Neuronal stem cell (in vitro differentiated cells): Measurements from ENCODE around the gene WHAMM.

Experiments used
- DNase-seq: peaks from one replicate; pipeline ENCODE4 v3.0.0-alpha.2; 2013; ENCODE audit warnings: low spot score
- H2AFZ ChIP-seq: one replicate; pipeline ENCODE4 v1.6.1; 2013; ENCODE audit warnings: mild to moderate bottlenecking, low read length, inconsistent platforms
- H2AK5ac ChIP-seq: 2 replicates; pipeline ENCODE4 v1.6.1; 2013; ENCODE audit warnings: low read depth, mild to moderate bottlenecking, inconsistent platforms, low read length, moderate library complexity, mixed read lengths
- H2BK120ac ChIP-seq: 2 replicates; pipeline ENCODE4 v1.6.1; 2013; ENCODE audit warnings: low read depth, mild to moderate bottlenecking, inconsistent platforms, low read length, moderate library complexity, mixed read lengths
- H2BK12ac ChIP-seq: one replicate; pipeline ENCODE4 v1.6.1; 2013; ENCODE audit warnings: low read length, inconsistent platforms
- H2BK15ac ChIP-seq: 2 replicates; pipeline ENCODE4 v1.6.1; 2013; ENCODE audit warnings: mild to moderate bottlenecking, low read length, inconsistent platforms, mixed read lengths
- H2BK5ac ChIP-seq: one replicate; pipeline ENCODE4 v1.6.1; 2013; ENCODE audit warnings: inconsistent platforms, mild to moderate bottlenecking, low read length, moderate library complexity
- H3K14ac ChIP-seq: one replicate; pipeline ENCODE4 v1.6.1; 2013; ENCODE audit warnings: low read length, inconsistent platforms
- H3K18ac ChIP-seq: 2 replicates; pipeline ENCODE4 v1.6.1; 2013; ENCODE audit warnings: low read length, inconsistent platforms
- H3K23ac ChIP-seq: 2 replicates; pipeline ENCODE4 v1.6.1; 2013; ENCODE audit warnings: low read depth, mild to moderate bottlenecking, mixed read lengths, low read length, inconsistent platforms; ENCODE audit not compliant: poor library complexity
- H3K27ac ChIP-seq: replicated peaks from 3 replicates; pipeline ENCODE4 v1.5.1; 2013; ENCODE audit warnings: low read length, inconsistent platforms
- H3K27me3 ChIP-seq, 3 experiments: 2 replicates each; pipeline ENCODE4 v1.6.1; 2013; ENCODE audit warnings: low read length in 3 of 3, mild to moderate bottlenecking in 2 of 3, inconsistent platforms in 1 of 3, low read depth in 1 of 3, mixed read lengths in 1 of 3, moderate library complexity in 1 of 3; ENCODE audit not compliant: control insufficient read depth in 3 of 3, insufficient read depth in 3 of 3
- H3K36me3 ChIP-seq, 2 donors: replicated peaks in 1 of 2; 2 replicates each; pipeline ENCODE4 v1.6.1; 2013; ENCODE audit warnings: low read length in 2 of 2; ENCODE audit not compliant: control insufficient read depth in 2 of 2, insufficient read depth in 2 of 2
- H3K4ac ChIP-seq: 2 replicates; pipeline ENCODE4 v1.6.1; 2013; ENCODE audit warnings: inconsistent platforms, mild to moderate bottlenecking, low read length, moderate library complexity
- H3K4me1 ChIP-seq, 2 donors: 1 replicate in 1 of 2; 2 replicates in 1 of 2; pipeline ENCODE4 v1.6.1; 2013; ENCODE audit warnings: low read length in 2 of 2, low read depth in 1 of 2; ENCODE audit not compliant: control insufficient read depth in 2 of 2, insufficient read depth in 1 of 2
- H3K4me2 ChIP-seq: one replicate; pipeline ENCODE4 v1.6.1; 2013; ENCODE audit warnings: mild to moderate bottlenecking, low read length, inconsistent platforms; ENCODE audit not compliant: insufficient read depth, poor library complexity, severe bottlenecking
- H3K4me3 ChIP-seq, 2 donors: 2 replicates each; pipeline ENCODE4 v1.5.1; 2013; ENCODE audit warnings: low read length in 2 of 2, mild to moderate bottlenecking in 2 of 2, inconsistent platforms in 1 of 2, moderate library complexity in 1 of 2
- H3K79me1 ChIP-seq: one replicate; pipeline ENCODE4 v1.6.1; 2013; ENCODE audit warnings: low read depth, mild to moderate bottlenecking, inconsistent platforms, low read length, moderate library complexity
- H3K9ac ChIP-seq: one replicate; pipeline ENCODE4 v1.6.1; 2013; ENCODE audit warnings: mild to moderate bottlenecking, low read depth, low read length, inconsistent platforms; ENCODE audit not compliant: poor library complexity
- H3K9me3 ChIP-seq, 2 donors: replicated peaks in 1 of 2; 2 replicates each; pipeline versions ENCODE3 to v1.6.1; 2013; ENCODE audit warnings: low read length in 2 of 2, mild to moderate bottlenecking in 2 of 2, inconsistent platforms in 1 of 2, low read depth in 1 of 2, mixed read lengths in 1 of 2, moderate library complexity in 1 of 2; ENCODE audit not compliant: control insufficient read depth in 2 of 2, insufficient read depth in 1 of 2
- H4K8ac ChIP-seq: one replicate; pipeline ENCODE4 v1.6.1; 2013; ENCODE audit warnings: low read depth, mild to moderate bottlenecking, inconsistent platforms, low read length, moderate library complexity
- H4K91ac ChIP-seq: one replicate; pipeline ENCODE4 v1.6.1; 2013; ENCODE audit warnings: low read length, low read depth, mild to moderate bottlenecking, inconsistent platforms; ENCODE audit not compliant: poor library complexity
- WGBS, 2 donors: extraction: QIAGEN DNeasy Blood & Tissue Kit; methylation state at CpG; one replicate each; pipeline ENCODE4 v1.1.7; 2013; ENCODE audit warnings: missing lambda C conversion rate in 2 of 2, mixed read lengths in 1 of 2; ENCODE audit not compliant: insufficient read length in 2 of 2, insufficient replicate concordance in 1 of 2; ENCODE audit errors: extremely low coverage in 2 of 2; 5-methylcytosine and 5-hydroxymethylcytosine counted together

Gene WHAMM

GRCh38 chr15:82831894-82832600 is 22.6 kb downstream of the WHAMM start:
- H3K4ac ChIP-seq: no peak overlapping the region
- no peak overlapping the region for H4K8ac ChIP-seq
- H3K4me3 ChIP-seq: no peak overlapping the region
- no peak overlapping the region for H3K18ac ChIP-seq
- DNase-seq: no peak
- no peak overlapping the region for H2AK5ac ChIP-seq
- no peak overlapping the region for H3K14ac ChIP-seq
- peaks cover 0 to 3% of the 10 kb centered on the region in 2 donors for H3K4me1 ChIP-seq
- H3K9me3 ChIP-seq: peaks cover 0 to 5% of the 10 kb centered on the region in 2 donors
- H3K4me2 ChIP-seq: no peak overlapping the region
- no peak overlapping the region for H2BK12ac ChIP-seq
- no peak overlapping the region for H3K9ac ChIP-seq
- no CpG with 5 or more reads among the region's 5 CpGs for WGBS, 2 donors
- no peaks in the 10 kb centered on the region for H3K27me3 ChIP-seq
- H2BK5ac ChIP-seq: no peak overlapping the region
- H4K91ac ChIP-seq: no peak overlapping the region
- no peak overlapping the region for H3K27ac ChIP-seq
- no peaks in the 10 kb centered on the region for H3K79me1 ChIP-seq
- no peak overlapping the region for H2BK120ac ChIP-seq
- no peak overlapping the region for H3K23ac ChIP-seq
- H3K36me3 ChIP-seq: peaks cover 23 to 92% of the 10 kb centered on the region in 2 donors
- H2AFZ ChIP-seq: no peak overlapping the region
- no peak overlapping the region for H2BK15ac ChIP-seq

GRCh38 chr15:82832601-82833361 is 23.4 kb downstream of the WHAMM start:
- Histone ChIP-seq H3K4me2 (no peak overlapping the region), H3K18ac (no peak overlapping the region), H2AFZ (no peak overlapping the region), H2BK15ac (no peak overlapping the region), H3K27me3 (no peaks in the 10 kb centered on the region), H2BK12ac (no peak overlapping the region), H3K14ac (no peak overlapping the region), H4K8ac (no peak overlapping the region), H2BK5ac (no peak overlapping the region), H2BK120ac (no peak overlapping the region), H3K4ac (no peak overlapping the region), H3K23ac (no peak overlapping the region), H3K9me3 (peaks cover 0 to 5% of the 10 kb centered on the region in 2 donors), H3K36me3 (peaks cover 23 to 92% of the 10 kb centered on the region in 2 donors), H3K4me1 (peaks cover 0 to 3% of the 10 kb centered on the region in 2 donors), H3K9ac (no peak overlapping the region), H4K91ac (no peak overlapping the region), H3K79me1 (no peaks in the 10 kb centered on the region), H3K27ac (no peak overlapping the region), H2AK5ac (no peak overlapping the region), H3K4me3 (no peak overlapping the region)
- no peak for DNase-seq
- WGBS, 2 donors: no CpG with 5 or more reads among the region's 13 CpGs

GRCh38 chr15:82833362-82833682 is 23.9 kb downstream of the WHAMM start:
- H3K14ac ChIP-seq: no peak overlapping the region
- no peak overlapping the region for H2BK120ac ChIP-seq
- H3K27ac ChIP-seq: no peak overlapping the region
- no peak overlapping the region for H3K18ac ChIP-seq
- H4K91ac ChIP-seq: no peak overlapping the region
- no peak overlapping the region for H2BK12ac ChIP-seq
- no peak overlapping the region for H2BK5ac ChIP-seq
- H2AK5ac ChIP-seq: no peak overlapping the region
- WGBS, 2 donors: no CpG with 5 or more reads among the region's 4 CpGs
- H3K9ac ChIP-seq: no peak overlapping the region
- peaks cover 24 to 91% of the 10 kb centered on the region in 2 donors for H3K36me3 ChIP-seq
- H4K8ac ChIP-seq: no peak overlapping the region
- no peak overlapping the region for H3K4me2 ChIP-seq
- no peak overlapping the region for H3K23ac ChIP-seq
- H3K4me3 ChIP-seq: no peak overlapping the region
- H3K4me1 ChIP-seq: peaks cover 0 to 3% of the 10 kb centered on the region in 2 donors
- no peak overlapping the region for H2AFZ ChIP-seq
- no peaks in the 10 kb centered on the region for H3K79me1 ChIP-seq
- H3K9me3 ChIP-seq: peaks cover 0 to 5% of the 10 kb centered on the region in 2 donors
- DNase-seq: no peak
- H2BK15ac ChIP-seq: no peak overlapping the region
- no peak overlapping the region for H3K4ac ChIP-seq
- no peaks in the 10 kb centered on the region for H3K27me3 ChIP-seq

- no peak overlapping the region for H2BK5ac ChIP-seq
Measured at GRCh38 chr15:82835391-82835917, 26.0 kb downstream of the WHAMM start.

More at GRCh38 chr15:82835391-82835917, 26.0 kb downstream of the WHAMM start:
- Histone ChIP-seq H2AFZ (no peak overlapping the region), H3K9me3 (peaks cover 0 to 5% of the 10 kb centered on the region in 2 donors), H2AK5ac (no peak overlapping the region), H3K4ac (no peak overlapping the region), H3K79me1 (no peaks in the 10 kb centered on the region), H3K4me3 (no peak overlapping the region), H3K27me3 (no peaks in the 10 kb centered on the region), H4K8ac (no peak overlapping the region), H3K4me1 (peaks cover 0 to 3% of the 10 kb centered on the region in 2 donors), H2BK15ac (no peak overlapping the region), H4K91ac (no peak overlapping the region), H3K4me2 (no peak overlapping the region), H3K27ac (no peak overlapping the region), H2BK120ac (no peak overlapping the region), H3K23ac (no peak overlapping the region), H3K18ac (no peak overlapping the region), H3K36me3 (peaks cover 19 to 70% of the 10 kb centered on the region in 2 donors), H3K9ac (no peak overlapping the region), H2BK12ac (no peak overlapping the region), H3K14ac (no peak overlapping the region)
- no CpG with 5 or more reads among the region's 7 CpGs for WGBS, 2 donors
- no peak for DNase-seq
